KMS-11 (cell line): ENCODE measurements around the gene CACHD1.

Experiments used
- H2AFZ ChIP-seq: fragments of 200-600 bp; sonication (generic); 2 replicates; pipeline ENCODE4 v1.6.1; 2016; ENCODE audit warnings: antibody characterized with exemption, mixed run types, low read depth
- H3K27ac ChIP-seq: fragments of 200-600 bp; sonication (generic); 2 replicates; pipeline ENCODE4 v1.6.1; 2016; ENCODE audit warnings: mild to moderate bottlenecking, mixed run types
- H3K27me3 ChIP-seq: fragments of 200-600 bp; sonication (generic); 2 replicates; pipeline ENCODE4 v1.6.1; 2017; ENCODE audit warnings: mild to moderate bottlenecking, low read depth, mixed run types, moderate library complexity; ENCODE audit not compliant: insufficient read depth
- H3K36me3 ChIP-seq: fragments of 200-600 bp; sonication (generic); 2 replicates; pipeline ENCODE4 v1.6.1; 2017; ENCODE audit warnings: mild to moderate bottlenecking, mixed run types; ENCODE audit not compliant: insufficient read depth
- H3K4me1 ChIP-seq: fragments of 200-600 bp; sonication (generic); 2 replicates; pipeline ENCODE4 v1.6.1; 2016; ENCODE audit warnings: mild to moderate bottlenecking, low read depth, mixed run types; ENCODE audit not compliant: poor library complexity, severe bottlenecking
- H3K4me2 ChIP-seq: fragments of 200-600 bp; sonication (generic); 2 replicates; pipeline ENCODE4 v1.7.0; 2016; ENCODE audit warnings: mild to moderate bottlenecking, mixed run types
- H3K4me3 ChIP-seq: fragments of 200-600 bp; sonication (generic); IDR thresholded peaks from 2 replicates; pipeline ENCODE4 v1.6.1; 2017; ENCODE audit warnings: low read depth, low read length, mixed read lengths; ENCODE audit not compliant: insufficient read depth
- H3K79me2 ChIP-seq: fragments of 200-600 bp; sonication (generic); 2 replicates; pipeline ENCODE4 v1.6.1; 2016; ENCODE audit warnings: low read depth, mixed run types; ENCODE audit not compliant: insufficient read depth
- H3K9ac ChIP-seq: fragments of 200-600 bp; sonication (generic); 2 replicates; pipeline ENCODE4 v1.6.1; 2016; ENCODE audit warnings: mild to moderate bottlenecking, mixed run types
- H4K20me1 ChIP-seq: fragments of 200-600 bp; sonication (generic); 2 replicates; pipeline ENCODE4 v1.6.1; 2016; ENCODE audit warnings: mild to moderate bottlenecking, mixed run types; ENCODE audit not compliant: insufficient read depth
- CTCF ChIP-seq: fragments of 200-600 bp; sonication (generic); conservative IDR thresholded peaks from 2 replicates; pipeline ENCODE4 v1.6.1; 2017; ENCODE audit warnings: low read depth, mild to moderate bottlenecking, antibody characterized with exemption, low read length, moderate library complexity, mixed read lengths

The CACHD1 gene

DNA sequence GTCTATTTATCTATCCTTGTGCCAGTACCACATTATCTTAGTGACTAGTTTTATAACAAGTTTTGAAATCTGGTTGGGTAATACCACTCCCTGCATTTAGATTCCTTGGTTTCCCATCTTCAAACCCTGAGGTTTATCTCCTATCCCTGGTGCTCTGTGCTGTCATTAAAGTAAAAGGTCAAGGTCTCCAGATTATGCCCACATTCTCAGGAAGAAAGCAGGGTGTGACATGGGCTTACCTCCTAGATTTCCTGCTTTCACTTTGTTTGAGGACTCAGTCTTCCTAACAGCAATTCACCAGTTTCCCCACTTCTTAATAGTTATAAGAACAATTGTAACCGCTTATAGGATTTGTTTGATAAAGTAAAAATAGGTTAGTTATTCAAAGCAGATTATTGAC is 86.0 kb downstream of the CACHD1 start:
- H3K36me3 ChIP-seq = no peaks in the 10 kb centered on the region
- H3K9ac ChIP-seq = no peak overlapping the region
- no peak overlapping the region for H3K4me2 ChIP-seq
- H3K27me3 ChIP-seq = no peaks in the 10 kb centered on the region
- H3K79me2 ChIP-seq = no peaks in the 10 kb centered on the region
- no peaks in the 10 kb centered on the region for H3K4me1 ChIP-seq
- no peak for TF ChIP-seq CTCF
- no peak overlapping the region for H2AFZ ChIP-seq
- no peak overlapping the region for H3K27ac ChIP-seq
- H3K4me3 ChIP-seq = no peak overlapping the region
- H4K20me1 ChIP-seq = no peaks in the 10 kb centered on the region

GRCh38 chr1:64561993-64562392 is 92.1 kb downstream of the CACHD1 start:
- no peaks in the 10 kb centered on the region for H3K79me2 ChIP-seq
- H3K36me3 ChIP-seq = no peaks in the 10 kb centered on the region
- H3K4me3 ChIP-seq = no peak overlapping the region
- H3K27ac ChIP-seq = no peak overlapping the region
- no peaks in the 10 kb centered on the region for H4K20me1 ChIP-seq
- no peak overlapping the region for H3K4me2 ChIP-seq
- no peak for TF ChIP-seq CTCF
- no peak overlapping the region for H2AFZ ChIP-seq
- H3K9ac ChIP-seq = no peak overlapping the region
- no peaks in the 10 kb centered on the region for H3K4me1 ChIP-seq
- no peaks in the 10 kb centered on the region for H3K27me3 ChIP-seq

- Histone ChIP-seq H3K4me3 (no peak overlapping the region), H4K20me1 (no peaks in the 10 kb centered on the region), H3K9ac (no peak overlapping the region), H3K79me2 (no peaks in the 10 kb centered on the region), H3K4me1 (no peaks in the 10 kb centered on the region), H3K4me2 (no peak overlapping the region), H3K27me3 (no peaks in the 10 kb centered on the region), H2AFZ (no peak overlapping the region), H3K27ac (no peak overlapping the region), H3K36me3 (no peaks in the 10 kb centered on the region)
- no peak for TF ChIP-seq CTCF
Measured at GRCh38 chr1:64563958-64564565, 94.1 kb downstream of the CACHD1 start.

GRCh38 chr1:64564891-64565290 is 95.0 kb downstream of the CACHD1 start:
- Histone ChIP-seq H4K20me1 (no peaks in the 10 kb centered on the region), H3K36me3 (no peaks in the 10 kb centered on the region)

More at GRCh38 chr1:64564891-64565290, 95.0 kb downstream of the CACHD1 start:
- TF ChIP-seq CTCF = no peak
- no peak overlapping the region for H3K9ac ChIP-seq
- H3K27me3 ChIP-seq = no peaks in the 10 kb centered on the region
- no peak overlapping the region for H3K4me3 ChIP-seq
- H3K4me1 ChIP-seq = no peaks in the 10 kb centered on the region
- no peaks in the 10 kb centered on the region for H3K79me2 ChIP-seq
- no peak overlapping the region for H3K27ac ChIP-seq
- H2AFZ ChIP-seq = no peak overlapping the region
- no peak overlapping the region for H3K4me2 ChIP-seq
